ENCODE data around the gene CIDEC. TPM values are rescaled to one million over a fixed set of nuclear protein-coding genes. Genes with fewer than 3 reads are reported as not detected.

Gene CIDEC
- total and polyA plus RNA-seq, 2 of the 13 experiments (the other 11 are each of a cell fraction or from before 2014, with no cell fraction given): 2.5 to 10.4 TPM

DNA sequence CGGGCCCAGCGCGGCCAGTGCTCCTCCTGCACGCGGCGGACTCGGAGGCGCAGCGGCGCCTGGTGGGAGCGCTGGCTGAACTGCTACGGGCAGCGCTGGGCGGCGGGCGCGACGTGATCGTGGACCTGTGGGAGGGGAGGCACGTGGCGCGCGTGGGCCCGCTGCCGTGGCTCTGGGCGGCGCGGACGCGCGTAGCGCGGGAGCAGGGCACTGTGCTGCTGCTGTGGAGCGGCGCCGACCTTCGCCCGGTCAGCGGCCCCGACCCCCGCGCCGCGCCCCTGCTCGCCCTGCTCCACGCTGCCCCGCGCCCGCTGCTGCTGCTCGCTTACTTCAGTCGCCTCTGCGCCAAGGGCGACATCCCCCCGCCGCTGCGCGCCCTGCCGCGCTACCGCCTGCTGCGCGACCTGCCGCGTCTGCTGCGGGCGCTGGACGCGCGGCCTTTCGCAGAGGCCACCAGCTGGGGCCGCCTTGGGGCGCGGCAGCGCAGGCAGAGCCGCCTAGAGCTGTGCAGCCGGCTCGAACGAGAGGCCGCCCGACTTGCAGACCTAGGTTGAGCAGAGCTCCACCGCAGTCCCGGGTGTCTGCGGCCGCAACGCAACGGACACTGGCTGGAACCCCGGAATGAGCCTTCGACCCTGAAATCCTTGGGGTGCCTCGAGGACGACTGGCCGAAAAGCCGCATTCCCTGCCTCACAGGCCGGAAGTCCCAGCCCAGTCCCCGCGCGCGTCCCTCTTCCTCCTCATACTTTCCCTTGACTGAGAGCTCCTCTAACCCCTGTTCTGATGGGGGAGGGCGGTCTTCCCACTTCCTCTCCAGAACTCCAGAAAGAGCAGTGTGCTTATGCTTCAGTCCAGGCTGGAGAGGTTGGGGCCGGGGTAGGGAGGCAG is 35.4 kb upstream of the CIDEC start (continued):
- TF ChIP-seq, protein P1, sequence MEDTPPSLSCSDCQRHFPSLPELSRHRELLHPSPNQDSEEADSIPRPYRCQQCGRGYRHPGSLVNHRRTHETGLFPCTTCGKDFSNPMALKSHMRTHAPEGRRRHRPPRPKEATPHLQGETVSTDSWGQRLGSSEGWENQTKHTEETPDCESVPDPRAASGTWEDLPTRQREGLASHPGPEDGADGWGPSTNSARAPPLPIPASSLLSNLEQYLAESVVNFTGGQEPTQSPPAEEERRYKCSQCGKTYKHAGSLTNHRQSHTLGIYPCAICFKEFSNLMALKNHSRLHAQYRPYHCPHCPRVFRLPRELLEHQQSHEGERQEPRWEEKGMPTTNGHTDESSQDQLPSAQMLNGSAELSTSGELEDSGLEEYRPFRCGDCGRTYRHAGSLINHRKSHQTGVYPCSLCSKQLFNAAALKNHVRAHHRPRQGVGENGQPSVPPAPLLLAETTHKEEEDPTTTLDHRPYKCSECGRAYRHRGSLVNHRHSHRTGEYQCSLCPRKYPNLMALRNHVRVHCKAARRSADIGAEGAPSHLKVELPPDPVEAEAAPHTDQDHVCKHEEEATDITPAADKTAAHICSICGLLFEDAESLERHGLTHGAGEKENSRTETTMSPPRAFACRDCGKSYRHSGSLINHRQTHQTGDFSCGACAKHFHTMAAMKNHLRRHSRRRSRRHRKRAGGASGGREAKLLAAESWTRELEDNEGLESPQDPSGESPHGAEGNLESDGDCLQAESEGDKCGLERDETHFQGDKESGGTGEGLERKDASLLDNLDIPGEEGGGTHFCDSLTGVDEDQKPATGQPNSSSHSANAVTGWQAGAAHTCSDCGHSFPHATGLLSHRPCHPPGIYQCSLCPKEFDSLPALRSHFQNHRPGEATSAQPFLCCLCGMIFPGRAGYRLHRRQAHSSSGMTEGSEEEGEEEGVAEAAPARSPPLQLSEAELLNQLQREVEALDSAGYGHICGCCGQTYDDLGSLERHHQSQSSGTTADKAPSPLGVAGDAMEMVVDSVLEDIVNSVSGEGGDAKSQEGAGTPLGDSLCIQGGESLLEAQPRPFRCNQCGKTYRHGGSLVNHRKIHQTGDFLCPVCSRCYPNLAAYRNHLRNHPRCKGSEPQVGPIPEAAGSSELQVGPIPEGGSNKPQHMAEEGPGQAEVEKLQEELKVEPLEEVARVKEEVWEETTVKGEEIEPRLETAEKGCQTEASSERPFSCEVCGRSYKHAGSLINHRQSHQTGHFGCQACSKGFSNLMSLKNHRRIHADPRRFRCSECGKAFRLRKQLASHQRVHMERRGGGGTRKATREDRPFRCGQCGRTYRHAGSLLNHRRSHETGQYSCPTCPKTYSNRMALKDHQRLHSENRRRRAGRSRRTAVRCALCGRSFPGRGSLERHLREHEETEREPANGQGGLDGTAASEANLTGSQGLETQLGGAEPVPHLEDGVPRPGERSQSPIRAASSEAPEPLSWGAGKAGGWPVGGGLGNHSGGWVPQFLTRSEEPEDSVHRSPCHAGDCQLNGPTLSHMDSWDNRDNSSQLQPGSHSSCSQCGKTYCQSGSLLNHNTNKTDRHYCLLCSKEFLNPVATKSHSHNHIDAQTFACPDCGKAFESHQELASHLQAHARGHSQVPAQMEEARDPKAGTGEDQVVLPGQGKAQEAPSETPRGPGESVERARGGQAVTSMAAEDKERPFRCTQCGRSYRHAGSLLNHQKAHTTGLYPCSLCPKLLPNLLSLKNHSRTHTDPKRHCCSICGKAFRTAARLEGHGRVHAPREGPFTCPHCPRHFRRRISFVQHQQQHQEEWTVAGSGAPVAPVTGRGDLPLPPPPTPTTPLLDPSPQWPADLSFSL (CRISPR knock-in tag; IDR thresholded peaks at IDR 0.05): no peak
- TF ChIP-seq KDM2A (CRISPR knock-in tag; IDR thresholded peaks at IDR 0.05; ENCODE audit: borderline replicate concordance, low read depth): peak; percentile 53
- 0 out of 2 replicates have a peak, but pooled peaks have one; percentile 20 for TF ChIP-seq ZBTB7B (CRISPR knock-in tag; IDR thresholded peaks at IDR 0.05)
- no peak for TF ChIP-seq STAT5B (CRISPR knock-in tag; IDR thresholded peaks at IDR 0.05)
- TF ChIP-seq, protein P2, sequence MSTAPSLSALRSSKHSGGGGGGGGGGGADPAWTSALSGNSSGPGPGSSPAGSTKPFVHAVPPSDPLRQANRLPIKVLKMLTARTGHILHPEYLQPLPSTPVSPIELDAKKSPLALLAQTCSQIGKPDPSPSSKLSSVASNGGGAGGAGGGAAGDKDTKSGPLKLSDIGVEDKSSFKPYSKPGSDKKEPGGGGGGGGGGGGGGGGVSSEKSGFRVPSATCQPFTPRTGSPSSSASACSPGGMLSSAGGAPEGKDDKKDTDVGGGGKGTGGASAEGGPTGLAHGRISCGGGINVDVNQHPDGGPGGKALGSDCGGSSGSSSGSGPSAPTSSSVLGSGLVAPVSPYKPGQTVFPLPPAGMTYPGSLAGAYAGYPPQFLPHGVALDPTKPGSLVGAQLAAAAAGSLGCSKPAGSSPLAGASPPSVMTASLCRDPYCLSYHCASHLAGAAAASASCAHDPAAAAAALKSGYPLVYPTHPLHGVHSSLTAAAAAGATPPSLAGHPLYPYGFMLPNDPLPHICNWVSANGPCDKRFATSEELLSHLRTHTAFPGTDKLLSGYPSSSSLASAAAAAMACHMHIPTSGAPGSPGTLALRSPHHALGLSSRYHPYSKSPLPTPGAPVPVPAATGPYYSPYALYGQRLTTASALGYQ (CRISPR knock-in tag; IDR thresholded peaks at IDR 0.05): peak; percentile 21; the same call in 1 of the 2 replicates
- peak; percentile 84 for TF ChIP-seq FOXM1 (CRISPR knock-in tag; IDR thresholded peaks at IDR 0.05)
- TF ChIP-seq, protein P3, sequence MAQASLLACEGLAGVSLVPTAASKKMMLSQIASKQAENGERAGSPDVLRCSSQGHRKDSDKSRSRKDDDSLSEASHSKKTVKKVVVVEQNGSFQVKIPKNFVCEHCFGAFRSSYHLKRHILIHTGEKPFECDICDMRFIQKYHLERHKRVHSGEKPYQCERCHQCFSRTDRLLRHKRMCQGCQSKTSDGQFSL (CRISPR knock-in tag; IDR thresholded peaks at IDR 0.05): no peak; the same call in 1 of the 2 replicates
- peak; percentile 85 for TF ChIP-seq NFKB2 (CRISPR knock-in tag; IDR thresholded peaks at IDR 0.05; ENCODE audit: borderline replicate concordance)
- TF ChIP-seq, protein P4, sequence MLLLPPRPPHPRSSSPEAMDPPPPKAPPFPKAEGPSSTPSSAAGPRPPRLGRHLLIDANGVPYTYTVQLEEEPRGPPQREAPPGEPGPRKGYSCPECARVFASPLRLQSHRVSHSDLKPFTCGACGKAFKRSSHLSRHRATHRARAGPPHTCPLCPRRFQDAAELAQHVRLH (CRISPR knock-in tag; IDR thresholded peaks at IDR 0.05; ENCODE audit: borderline replicate concordance, low read depth): no peak; the same call in 1 of the 2 replicates
- TF ChIP-seq HOXA3 (CRISPR knock-in tag; IDR thresholded peaks at IDR 0.05): peak; percentile 61
- no peak for TF ChIP-seq FOXA1 (IDR thresholded peaks at IDR 0.05)
- 0 out of 2 replicates have a peak, but pooled peaks have one; percentile 19 for TF ChIP-seq FOXA1 (CRISPR knock-in tag; IDR thresholded peaks at IDR 0.05)
- peak; percentile 24; the same call in 1 of the 2 replicates for TF ChIP-seq HNF4A (CRISPR knock-in tag; IDR thresholded peaks at IDR 0.05)
- TF ChIP-seq NR2F6 (IDR thresholded peaks at IDR 0.05): no peak
- peak; percentile 33; the same call in 1 of the 2 replicates for TF ChIP-seq NR2F6 (CRISPR knock-in tag; IDR thresholded peaks at IDR 0.05)
- TF ChIP-seq ZNF160 (CRISPR knock-in tag; IDR thresholded peaks at IDR 0.05): no peak; the same call in 1 of the 2 replicates
- no peak for TF ChIP-seq ZNF24 (IDR thresholded peaks at IDR 0.05)
- 0 out of 2 replicates have a peak, but pooled peaks have one; percentile 36 for TF ChIP-seq ZNF335 (CRISPR knock-in tag; IDR thresholded peaks at IDR 0.05)
- TF ChIP-seq TCF12 (IDR thresholded peaks at IDR 0.05): no peak
- peak; percentile 90; the same call in 1 of the 2 replicates for TF ChIP-seq TCF12 (CRISPR knock-in tag; IDR thresholded peaks at IDR 0.05)
- TF ChIP-seq ZNF780A (CRISPR knock-in tag; IDR thresholded peaks at IDR 0.05): no peak

Measured in HepG2 (cell line).